ENCODE results near the gene B4GALNT2.

DNA sequence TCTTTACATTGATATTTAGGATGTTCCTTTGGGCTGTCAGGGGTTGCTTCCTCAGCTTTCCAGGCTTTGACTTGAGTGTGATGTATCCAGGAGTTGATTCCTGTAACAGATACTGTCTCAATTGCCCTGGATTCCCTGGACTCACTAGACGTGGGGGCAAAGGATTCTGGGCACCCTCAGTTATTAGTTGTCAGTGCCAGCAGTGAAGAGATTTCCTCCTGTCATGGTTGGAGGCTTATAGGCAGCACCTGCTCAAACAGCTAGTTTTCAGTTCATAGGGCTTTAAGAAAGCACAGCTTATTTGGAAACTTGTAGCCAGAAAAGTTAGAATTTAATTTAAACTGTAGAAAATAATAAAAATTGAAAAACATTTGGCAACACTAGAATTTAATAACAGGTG is 9.5 kb upstream of the B4GALNT2 start:
- no peak for TF ChIP-seq POLR2A (IDR thresholded peaks at IDR 0.05)
- TF ChIP-seq, protein P1, sequence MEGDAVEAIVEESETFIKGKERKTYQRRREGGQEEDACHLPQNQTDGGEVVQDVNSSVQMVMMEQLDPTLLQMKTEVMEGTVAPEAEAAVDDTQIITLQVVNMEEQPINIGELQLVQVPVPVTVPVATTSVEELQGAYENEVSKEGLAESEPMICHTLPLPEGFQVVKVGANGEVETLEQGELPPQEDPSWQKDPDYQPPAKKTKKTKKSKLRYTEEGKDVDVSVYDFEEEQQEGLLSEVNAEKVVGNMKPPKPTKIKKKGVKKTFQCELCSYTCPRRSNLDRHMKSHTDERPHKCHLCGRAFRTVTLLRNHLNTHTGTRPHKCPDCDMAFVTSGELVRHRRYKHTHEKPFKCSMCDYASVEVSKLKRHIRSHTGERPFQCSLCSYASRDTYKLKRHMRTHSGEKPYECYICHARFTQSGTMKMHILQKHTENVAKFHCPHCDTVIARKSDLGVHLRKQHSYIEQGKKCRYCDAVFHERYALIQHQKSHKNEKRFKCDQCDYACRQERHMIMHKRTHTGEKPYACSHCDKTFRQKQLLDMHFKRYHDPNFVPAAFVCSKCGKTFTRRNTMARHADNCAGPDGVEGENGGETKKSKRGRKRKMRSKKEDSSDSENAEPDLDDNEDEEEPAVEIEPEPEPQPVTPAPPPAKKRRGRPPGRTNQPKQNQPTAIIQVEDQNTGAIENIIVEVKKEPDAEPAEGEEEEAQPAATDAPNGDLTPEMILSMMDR (IDR thresholded peaks at IDR 0.05), result no peak
- TF ChIP-seq POLR2AphosphoS5 (IDR thresholded peaks at IDR 0.05), result no peak
- no peak for TF ChIP-seq EP300 (IDR thresholded peaks at IDR 0.05)
